IPS-20b (cell line): ENCODE data around the gene MSX2.

ENCODE experiments used
- H3K27ac ChIP-seq: one replicate; pipeline ENCODE4 v1.5.1; 2013; ENCODE audit warnings: low read length
- H3K27me3 ChIP-seq: 2 replicates; pipeline ENCODE4 v1.6.1; 2013; ENCODE audit warnings: mild to moderate bottlenecking, low read length, inconsistent platforms; ENCODE audit not compliant: insufficient read depth
- H3K36me3 ChIP-seq: 2 replicates; pipeline ENCODE4 v1.6.1; 2013; ENCODE audit warnings: low read depth, mild to moderate bottlenecking, inconsistent platforms, low read length, moderate library complexity; ENCODE audit not compliant: insufficient read depth
- H3K4me1 ChIP-seq: 2 replicates; pipeline ENCODE4 v1.6.1; 2013; ENCODE audit warnings: mild to moderate bottlenecking, control low read depth, inconsistent platforms, low read length, moderate library complexity; ENCODE audit not compliant: insufficient read depth
- H3K4me3 ChIP-seq: 2 replicates; pipeline ENCODE4 v1.5.1; 2013; ENCODE audit warnings: mild to moderate bottlenecking, low read length, inconsistent platforms
- H3K9ac ChIP-seq: 2 replicates; pipeline ENCODE4 v1.6.1; 2013; ENCODE audit warnings: low read depth, mild to moderate bottlenecking, inconsistent platforms, low read length, moderate library complexity
- H3K9me3 ChIP-seq: 2 replicates; pipeline ENCODE4 v1.6.1; 2013; ENCODE audit warnings: mild to moderate bottlenecking, low read depth, low read length, inconsistent platforms; ENCODE audit not compliant: insufficient read depth

MSX2 gene

GRCh38 chr5:174720612-174721529, 3.5 kb upstream of the MSX2 start:
- no peaks in the 10 kb centered on the region for H3K9me3 ChIP-seq
- H3K4me3 ChIP-seq = peak overlapping the region; percentile 63
- H3K4me1 ChIP-seq = peaks cover 21% of the 10 kb centered on the region
- H3K27ac ChIP-seq = no peak overlapping the region
- H3K9ac ChIP-seq = no peak overlapping the region
- H3K27me3 ChIP-seq = peaks cover 95% of the 10 kb centered on the region
- H3K36me3 ChIP-seq = no peaks in the 10 kb centered on the region

GRCh38 chr5:174721530-174722432, 2.6 kb upstream of the MSX2 start:
- no peaks in the 10 kb centered on the region for H3K36me3 ChIP-seq
- H3K4me3 ChIP-seq = peak overlapping the region; percentile 63
- no peaks in the 10 kb centered on the region for H3K9me3 ChIP-seq
- H3K27ac ChIP-seq = no peak overlapping the region
- peaks cover 95% of the 10 kb centered on the region for H3K27me3 ChIP-seq
- peaks cover 21% of the 10 kb centered on the region for H3K4me1 ChIP-seq
- H3K9ac ChIP-seq = no peak overlapping the region

DNA sequence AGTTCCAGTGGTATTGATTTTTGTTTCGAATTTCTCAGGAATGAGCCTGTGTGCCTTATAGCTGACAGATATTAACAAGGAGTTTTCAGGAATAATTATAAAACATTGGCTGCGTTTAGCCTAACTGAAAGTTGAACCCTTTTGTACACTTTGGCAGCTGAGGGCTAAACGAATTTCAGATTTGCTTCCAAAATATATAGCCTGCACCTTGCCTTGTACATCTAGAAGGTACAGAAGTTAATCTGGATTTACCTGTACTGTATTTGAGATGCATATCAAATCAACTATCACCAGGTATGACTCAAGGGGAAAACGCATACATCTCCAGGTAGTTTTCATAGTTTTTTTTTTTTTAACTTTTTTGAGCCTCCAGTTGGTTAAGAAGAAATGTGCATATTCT, 1.9 kb upstream of the MSX2 start:
- Histone ChIP-seq H3K4me3 (no peak overlapping the region), H3K4me1 (peaks cover 22% of the 10 kb centered on the region), H3K27me3 (peaks cover 97% of the 10 kb centered on the region), H3K27ac (no peak overlapping the region), H3K9ac (no peak overlapping the region), H3K36me3 (no peaks in the 10 kb centered on the region), H3K9me3 (no peaks in the 10 kb centered on the region)

DNA sequence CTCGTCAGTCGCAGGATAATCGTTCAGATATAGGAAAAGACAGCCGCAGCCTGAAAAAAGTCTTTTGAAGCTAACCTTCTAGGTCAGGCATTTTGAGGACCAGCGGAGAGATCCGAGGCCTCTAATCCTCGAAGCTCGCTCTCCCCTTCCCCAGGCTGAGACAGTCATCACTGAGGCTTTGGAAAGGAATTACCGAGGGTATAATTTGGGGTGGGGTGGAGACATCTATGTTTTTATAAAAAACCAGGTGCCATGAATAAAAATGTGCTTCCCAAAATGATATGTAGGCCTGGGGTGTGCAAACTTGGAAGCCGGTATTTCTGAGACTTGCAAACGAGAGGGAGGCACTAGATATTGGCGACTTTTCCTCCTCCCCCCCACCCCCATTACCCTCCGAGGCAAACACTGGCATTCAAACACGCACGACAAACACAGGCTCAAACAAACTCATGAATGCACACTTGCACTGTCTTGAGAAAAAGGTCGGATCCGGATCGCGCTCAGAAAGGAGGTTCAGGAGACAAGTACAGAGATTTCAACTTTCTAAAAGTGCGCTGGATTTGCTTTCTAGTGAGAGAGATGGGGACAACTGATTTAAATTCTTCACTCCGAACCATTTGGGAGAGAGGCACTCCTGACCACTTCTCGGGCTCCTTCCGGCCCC, 935 bp upstream of the MSX2 start:
- Histone ChIP-seq H3K36me3 (no peaks in the 10 kb centered on the region), H3K4me3 (peak overlapping the region; percentile 77), H3K9me3 (no peaks in the 10 kb centered on the region), H3K27ac (no peak overlapping the region), H3K27me3 (peaks cover 97% of the 10 kb centered on the region), H3K4me1 (peaks cover 25% of the 10 kb centered on the region), H3K9ac (no peak overlapping the region)

DNA sequence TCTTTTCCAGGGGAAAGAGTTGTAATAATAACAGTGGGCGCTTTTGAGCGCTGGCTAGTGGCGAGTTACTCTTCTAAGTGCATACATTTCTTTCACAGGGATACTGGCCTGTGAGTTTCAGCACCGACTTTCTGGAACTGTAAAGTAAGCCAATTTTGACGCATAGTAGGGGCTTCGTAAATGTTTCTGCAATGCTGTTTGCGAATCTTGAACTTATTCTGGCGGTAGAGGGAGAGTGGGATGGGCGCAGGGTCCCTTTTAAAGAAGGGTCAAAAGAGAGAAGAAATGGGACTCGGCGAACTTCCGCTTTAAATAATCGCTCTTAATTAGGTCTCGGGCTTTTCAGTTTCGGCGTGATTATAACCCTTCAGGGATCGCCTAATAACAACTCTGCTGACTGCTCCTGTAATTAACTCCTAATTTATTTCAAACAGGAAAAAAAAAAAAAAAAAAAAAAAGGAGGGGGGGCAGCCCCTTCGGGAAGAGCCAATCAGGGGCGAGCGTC, 351 bp upstream of the MSX2 start:
- Histone ChIP-seq H3K4me3 (peak overlapping the region; percentile 77), H3K27me3 (peaks cover 97% of the 10 kb centered on the region), H3K36me3 (no peaks in the 10 kb centered on the region), H3K9ac (no peak overlapping the region), H3K27ac (no peak overlapping the region), H3K9me3 (no peaks in the 10 kb centered on the region), H3K4me1 (peaks cover 26% of the 10 kb centered on the region)

DNA sequence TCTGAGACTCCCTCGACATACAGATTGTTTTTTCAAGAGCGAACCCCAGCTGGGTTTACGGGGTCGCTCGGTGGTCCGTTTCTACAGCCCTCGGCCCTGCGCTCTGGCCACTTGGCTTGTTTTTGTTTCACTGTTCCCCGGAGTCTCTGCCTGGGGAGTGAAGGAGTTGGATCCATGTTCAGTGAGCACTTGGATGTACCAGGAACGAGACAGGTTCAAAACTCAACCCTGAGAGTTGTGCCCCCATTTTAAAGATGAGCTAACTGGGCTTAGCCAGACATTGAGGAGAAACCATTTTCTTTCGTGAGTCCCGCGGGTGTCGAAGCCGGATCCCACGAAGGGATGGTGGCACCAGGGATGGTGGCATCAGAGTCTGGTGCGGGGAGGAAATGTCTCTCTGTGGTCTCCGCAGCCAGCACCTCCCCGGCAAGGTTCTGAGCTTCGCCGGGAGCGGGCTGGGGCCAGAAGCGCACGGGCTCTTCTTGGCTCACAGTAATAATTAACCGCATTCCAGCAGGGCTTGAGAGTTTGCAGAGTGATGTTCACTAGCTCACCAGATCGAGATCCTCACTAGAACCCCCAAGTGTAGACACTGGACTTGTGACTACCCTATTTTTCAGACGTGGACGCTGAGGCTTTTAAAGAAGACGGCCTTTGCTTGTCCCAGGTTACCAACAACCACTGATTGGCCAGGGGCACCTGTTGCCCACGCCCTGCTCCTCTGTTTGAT, 1.0 kb downstream of the MSX2 start:
- Histone ChIP-seq H3K9ac (peak overlapping the region; percentile 55; the same call in 1 of the 2 replicates), H3K27me3 (peaks cover 97% of the 10 kb centered on the region), H3K4me3 (peak overlapping the region; percentile 77), H3K9me3 (no peaks in the 10 kb centered on the region), H3K4me1 (peaks cover 22% of the 10 kb centered on the region), H3K36me3 (no peaks in the 10 kb centered on the region; the same call in 1 of the 2 replicates), H3K27ac (no peak overlapping the region)

DNA sequence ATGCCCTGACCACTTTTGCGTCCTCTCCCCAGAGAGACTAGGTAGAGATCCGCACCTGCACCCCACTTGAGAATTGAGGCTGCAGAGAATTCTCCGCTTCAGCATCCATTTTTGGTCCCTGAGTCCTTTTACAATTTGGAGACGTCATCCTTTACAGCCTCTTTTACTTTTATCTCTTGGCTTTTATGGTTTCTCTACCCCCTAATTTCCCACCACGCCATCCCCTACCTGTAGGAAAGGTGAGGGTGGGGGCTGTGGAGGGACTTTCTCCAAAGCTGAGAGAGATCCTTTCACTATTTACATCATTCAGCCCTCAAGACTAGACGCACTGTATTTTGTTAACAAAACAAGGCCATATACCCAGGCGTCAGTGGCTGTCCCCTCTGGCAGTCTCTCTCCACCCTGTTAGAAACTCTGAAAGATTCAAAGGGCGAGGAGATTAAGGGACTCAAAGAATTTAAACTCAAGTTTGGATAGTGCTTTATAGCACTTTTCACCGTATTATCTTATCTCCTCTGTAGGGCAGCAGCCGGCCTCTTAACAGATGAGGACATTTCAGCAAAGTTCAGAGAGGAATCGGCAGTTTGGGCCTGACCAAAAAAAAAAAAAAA, 1.7 kb downstream of the MSX2 start:
- Histone ChIP-seq H3K4me1 (peaks cover 20% of the 10 kb centered on the region), H3K27me3 (peaks cover 99% of the 10 kb centered on the region), H3K27ac (no peak overlapping the region), H3K9me3 (peaks cover under 1% of the 10 kb centered on the region; the same call in 1 of the 2 replicates), H3K36me3 (no peaks in the 10 kb centered on the region; the same call in 1 of the 2 replicates), H3K9ac (no peak overlapping the region), H3K4me3 (peak overlapping the region; percentile 77)

DNA sequence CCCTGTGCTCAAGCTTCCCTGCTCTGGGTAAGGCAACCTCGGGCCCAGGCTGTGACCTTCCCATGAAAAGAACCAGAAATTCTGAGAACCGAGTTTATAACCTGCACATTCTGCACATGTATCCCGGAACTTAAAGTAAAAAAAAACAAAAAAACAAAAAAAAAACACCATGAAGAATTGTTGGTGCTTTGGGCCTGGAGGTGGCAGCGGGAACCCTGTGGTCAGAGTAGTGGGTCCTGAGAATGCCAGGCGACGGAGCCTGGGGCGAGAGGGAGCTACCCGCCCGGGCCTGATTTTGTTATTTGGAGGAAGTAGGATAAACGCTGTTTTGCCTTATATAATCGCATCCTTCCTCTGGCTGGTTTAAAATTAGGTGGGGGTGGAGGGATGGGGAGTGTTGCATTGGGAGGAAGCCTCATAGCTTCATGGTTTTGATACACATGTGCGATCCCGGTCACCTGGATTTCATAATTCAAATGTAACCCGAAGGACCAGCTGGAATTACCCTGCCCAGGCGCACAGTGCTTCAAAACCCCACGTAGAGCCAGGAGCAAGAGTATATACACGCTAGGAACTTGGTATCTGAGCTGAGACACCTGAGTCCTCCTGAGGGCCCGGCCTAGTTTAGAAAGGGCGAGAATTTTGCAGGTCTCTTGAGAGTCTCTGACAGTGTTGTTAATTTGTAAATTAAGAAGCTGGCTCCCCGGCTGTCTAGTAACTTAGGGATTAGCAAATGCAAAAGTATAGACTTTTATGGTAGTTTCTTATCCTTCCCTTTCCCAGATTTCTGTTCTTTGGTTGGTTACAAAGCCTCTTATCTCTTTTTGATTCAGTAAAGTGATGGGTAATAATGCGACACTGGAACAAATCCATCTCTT, 2.8 kb downstream of the MSX2 start:
- H3K9ac ChIP-seq = no peak overlapping the region
- H3K36me3 ChIP-seq = no peaks in the 10 kb centered on the region; the same call in 1 of the 2 replicates
- H3K4me3 ChIP-seq = peak overlapping the region; percentile 77
- H3K9me3 ChIP-seq = peaks cover 4% of the 10 kb centered on the region; the same call in 1 of the 2 replicates
- H3K4me1 ChIP-seq = peaks cover 22% of the 10 kb centered on the region
- H3K27ac ChIP-seq = no peak overlapping the region
- peaks cover 99% of the 10 kb centered on the region for H3K27me3 ChIP-seq

DNA sequence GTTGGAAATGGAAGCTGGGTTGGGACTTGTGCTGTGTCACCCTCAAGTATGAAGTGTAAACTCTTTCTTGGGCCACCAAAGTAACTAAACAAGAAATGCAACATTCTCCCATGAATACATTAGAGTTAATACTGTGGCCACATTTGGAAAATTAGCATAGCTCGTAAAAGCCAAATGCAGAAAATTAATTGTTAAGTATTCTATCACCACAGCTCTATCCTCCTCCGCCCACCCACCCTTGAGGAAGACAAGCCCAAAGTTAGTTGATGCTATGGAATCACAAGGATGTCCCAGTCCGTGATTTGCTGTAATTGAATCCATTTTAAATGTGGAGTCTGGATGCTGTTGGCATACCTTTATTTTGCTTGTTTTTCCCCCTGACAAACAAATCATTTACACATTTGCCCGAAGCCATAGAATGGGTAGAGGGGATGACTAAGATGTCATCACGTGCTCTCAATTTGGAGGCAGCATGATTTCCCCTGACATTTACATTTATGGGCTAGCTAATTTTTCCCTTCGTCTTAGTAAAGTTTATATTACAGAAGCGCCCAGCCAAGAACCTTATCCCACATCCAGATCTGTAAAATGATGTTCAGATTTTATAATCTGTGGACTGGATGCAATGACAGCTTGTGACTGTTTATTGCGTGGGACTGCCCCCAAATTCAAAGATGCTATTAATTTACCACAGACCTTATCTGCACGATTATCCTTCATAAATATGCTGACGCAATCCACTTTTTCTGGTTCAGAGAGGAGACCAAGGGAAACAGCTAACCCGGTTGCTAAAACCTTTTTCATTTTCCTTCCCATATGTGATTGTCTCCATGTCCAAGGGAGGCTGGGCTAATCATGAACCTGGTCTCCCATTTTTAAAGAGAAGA, 3.7 kb downstream of the MSX2 start:
- Histone ChIP-seq H3K36me3 (no peaks in the 10 kb centered on the region; the same call in 1 of the 2 replicates), H3K27me3 (peaks cover 99% of the 10 kb centered on the region), H3K27ac (no peak overlapping the region), H3K4me3 (peak overlapping the region; percentile 38; the same call in 1 of the 2 replicates), H3K9ac (no peak overlapping the region), H3K4me1 (peaks cover 24% of the 10 kb centered on the region), H3K9me3 (peaks cover 4% of the 10 kb centered on the region; the same call in 1 of the 2 replicates)
